Keratinocyte (primary cell): ENCODE measurements around the gene CUX1. TPM values are rescaled to one million over a fixed set of nuclear protein-coding genes. Genes with fewer than 3 reads are reported as not detected.

Source experiments
- DNase-seq: peaks from one replicate; pipeline ENCODE4 v3.0.0-alpha.2; 2011; ENCODE audit warnings: low read depth, missing footprints, low spot score
- FAIRE-seq: peaks from 2 replicates; lab custom pipeline; 2011; peaks lifted over from hg19 to GRCh38; lab: Jason Lieb, UNC
- H2AFZ ChIP-seq: 2 replicates; pipeline ENCODE4 v1.6.0; 2012; ENCODE audit warnings: low read length, control low read depth, inconsistent platforms; ENCODE audit not compliant: control insufficient read depth
- H3K27ac ChIP-seq: 2 replicates; pipeline ENCODE4 v1.5.1; 2011; ENCODE audit warnings: low read length; ENCODE audit not compliant: control insufficient read depth, insufficient read depth
- H3K27me3 ChIP-seq: 3 replicates; pipeline ENCODE4 v1.6.0; 2011; ENCODE audit warnings: low read length; ENCODE audit not compliant: control insufficient read depth, insufficient read depth; ENCODE audit errors: extremely low read depth
- H3K36me3 ChIP-seq, 2 experiments: 2 replicates in 1 of 2; 3 replicates in 1 of 2; pipeline ENCODE4 v1.5.1; 2011; ENCODE audit warnings: low read length in 2 of 2, mild to moderate bottlenecking in 1 of 2; ENCODE audit not compliant: control insufficient read depth in 2 of 2, insufficient read depth in 2 of 2; ENCODE audit errors: extremely low read depth in 1 of 2
- H3K4me1 ChIP-seq: 3 replicates; pipeline ENCODE4 v1.5.1; 2011; ENCODE audit warnings: low read length; ENCODE audit not compliant: control insufficient read depth, insufficient read depth; ENCODE audit errors: extremely low read depth
- H3K4me2 ChIP-seq: 3 replicates; pipeline ENCODE4 v1.6.0; 2011; ENCODE audit warnings: low read depth, low read length; ENCODE audit not compliant: control insufficient read depth, insufficient read depth; ENCODE audit errors: extremely low read depth
- H3K4me3 ChIP-seq, 3 experiments: fragments of 200-600 bp in 1 of 3; sonication (generic) in 1 of 3; 2 replicates in 2 of 3; 3 replicates in 1 of 3; pipeline ENCODE4 v1.5.1; 2011 to 2016; ENCODE audit warnings: low read length in 3 of 3, mild to moderate bottlenecking in 3 of 3, control low read depth in 2 of 3, inconsistent platforms in 1 of 3, low read depth in 1 of 3, mixed read lengths in 1 of 3, mixed run types in 1 of 3, moderate library complexity in 1 of 3; ENCODE audit not compliant: control insufficient read depth in 2 of 3, insufficient read depth in 2 of 3; ENCODE audit errors: extremely low read depth in 1 of 3
- H3K79me2 ChIP-seq: 2 replicates; pipeline ENCODE4 v1.6.0; 2012; ENCODE audit warnings: low read length; ENCODE audit not compliant: control insufficient read depth, insufficient read depth
- H3K9ac ChIP-seq: 3 replicates; pipeline ENCODE4 v1.6.0; 2011; ENCODE audit warnings: low read length; ENCODE audit not compliant: control insufficient read depth, insufficient read depth; ENCODE audit errors: extremely low read depth
- H3K9me1 ChIP-seq: 3 replicates; pipeline ENCODE4 v1.6.0; 2011; ENCODE audit warnings: low read length; ENCODE audit not compliant: control insufficient read depth, insufficient read depth; ENCODE audit errors: extremely low read depth
- H3K9me3 ChIP-seq: 2 replicates; pipeline ENCODE4 v1.5.1; 2012; ENCODE audit warnings: low read depth, low read length; ENCODE audit not compliant: control insufficient read depth
- H4K20me1 ChIP-seq: 3 replicates; pipeline ENCODE4 v1.6.0; 2011; ENCODE audit warnings: low read length; ENCODE audit not compliant: control insufficient read depth, insufficient read depth; ENCODE audit errors: extremely low read depth
- EZH2 ChIP-seq: IDR thresholded peaks from one replicate; pipeline ENCODE4 v1.6.1; 2012; ENCODE audit warnings: inconsistent platforms, mild to moderate bottlenecking, low read length, moderate library complexity
- dilution Hi-C: fragments of 300-500 bp; cut with MboI; formaldehyde crosslinking; loops from one replicate; pipeline ENCODE4 v1.7.0; 2020; ENCODE audit warnings: low sequenced_read_pairs; ENCODE audit not compliant: extremely low pct_ligation_motif_present
- polyA plus RNA-seq, 5 experiments: library from polyadenylated mRNA; depleted of rRNA in 3 of 5; stranded (reverse) in 3 of 5; stranded (forward) in 1 of 5; unstranded in 1 of 5; fragments of >200 nt; gene quantifications; 1 replicate in 1 of 5; 2 replicates in 3 of 5; 3 replicates in 1 of 5; pipeline versions ENCODE4 v1.2.1 to v1.2.3, GENCODE V29; 2011 to 2012; ENCODE audit warnings: missing spikeins in 2 of 5, low read depth in 1 of 5, low replicate concordance in 1 of 5
- TF ChIP-seq, protein P1 (sequence below), 3 experiments: IDR thresholded peaks in 1 of 3; conservative IDR thresholded peaks in 1 of 3; optimal IDR thresholded peaks in 1 of 3; 2 replicates in 2 of 3; 3 replicates in 1 of 3; pipeline versions ENCODE3 to v1.5.1; 2011; ENCODE audit warnings: low read length in 3 of 3, mild to moderate bottlenecking in 3 of 3, moderate library complexity in 2 of 3, control low read depth in 1 of 3, inconsistent platforms in 1 of 3; ENCODE audit not compliant: insufficient read depth in 2 of 3; ENCODE audit errors: extremely low read depth in 1 of 3

Gene CUX1
- polyA plus RNA-seq, 1 donor (not counting 4 experiments of a cell fraction or from before 2014, with no cell fraction given): 18.3 TPM

DNA sequence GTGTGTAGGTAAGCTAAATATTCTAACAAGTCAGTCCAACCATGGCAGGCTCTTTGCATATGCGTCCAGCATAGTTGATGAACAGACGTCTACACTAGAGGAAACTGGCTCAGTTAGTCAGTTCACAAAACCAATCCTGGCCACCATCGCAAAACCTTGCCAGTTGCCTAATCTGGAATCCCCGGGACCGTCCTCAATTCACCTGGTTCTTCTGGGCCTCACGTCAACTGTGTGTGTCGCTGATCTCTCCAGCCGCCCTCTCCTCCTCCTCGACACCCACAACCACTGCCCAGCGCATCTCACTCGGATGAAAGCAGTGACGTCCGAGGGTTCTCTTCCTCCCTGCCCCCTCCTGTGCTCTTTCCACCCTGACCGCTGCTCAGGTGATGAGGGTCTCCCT lies 251.4 kb downstream of the CUX1 start:
- peaks cover 12% of the 10 kb centered on the region for H3K4me1 ChIP-seq
- H3K4me2 ChIP-seq: no peak overlapping the region
- no peak for FAIRE-seq
- peaks cover 0 to 7% of the 10 kb centered on the region in 2 experiments for H3K36me3 ChIP-seq
- no peak overlapping the region for H3K9ac ChIP-seq
- H3K4me3 ChIP-seq: no peak overlapping the region
- no peak for DNase-seq
- H3K27ac ChIP-seq: no peak overlapping the region
- H4K20me1 ChIP-seq: no peaks in the 10 kb centered on the region
- H3K79me2 ChIP-seq: no peaks in the 10 kb centered on the region
- H3K27me3 ChIP-seq: no peaks in the 10 kb centered on the region
- no peak overlapping the region for H2AFZ ChIP-seq
- peaks cover 2% of the 10 kb centered on the region for H3K9me1 ChIP-seq
- no peaks in the 10 kb centered on the region for H3K9me3 ChIP-seq
- TF ChIP-seq, protein P1, sequence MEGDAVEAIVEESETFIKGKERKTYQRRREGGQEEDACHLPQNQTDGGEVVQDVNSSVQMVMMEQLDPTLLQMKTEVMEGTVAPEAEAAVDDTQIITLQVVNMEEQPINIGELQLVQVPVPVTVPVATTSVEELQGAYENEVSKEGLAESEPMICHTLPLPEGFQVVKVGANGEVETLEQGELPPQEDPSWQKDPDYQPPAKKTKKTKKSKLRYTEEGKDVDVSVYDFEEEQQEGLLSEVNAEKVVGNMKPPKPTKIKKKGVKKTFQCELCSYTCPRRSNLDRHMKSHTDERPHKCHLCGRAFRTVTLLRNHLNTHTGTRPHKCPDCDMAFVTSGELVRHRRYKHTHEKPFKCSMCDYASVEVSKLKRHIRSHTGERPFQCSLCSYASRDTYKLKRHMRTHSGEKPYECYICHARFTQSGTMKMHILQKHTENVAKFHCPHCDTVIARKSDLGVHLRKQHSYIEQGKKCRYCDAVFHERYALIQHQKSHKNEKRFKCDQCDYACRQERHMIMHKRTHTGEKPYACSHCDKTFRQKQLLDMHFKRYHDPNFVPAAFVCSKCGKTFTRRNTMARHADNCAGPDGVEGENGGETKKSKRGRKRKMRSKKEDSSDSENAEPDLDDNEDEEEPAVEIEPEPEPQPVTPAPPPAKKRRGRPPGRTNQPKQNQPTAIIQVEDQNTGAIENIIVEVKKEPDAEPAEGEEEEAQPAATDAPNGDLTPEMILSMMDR (optimal IDR thresholded peaks at IDR 0.05 in 1 of 3, IDR thresholded peaks at IDR 0.05 in 1 of 3, conservative IDR thresholded peaks at IDR 0.05 in 1 of 3; ENCODE audit: extremely low read depth in 1 of 3, insufficient read depth in 2 of 3, low read length in 3 of 3): no peak
- TF ChIP-seq EZH2: no peak
- dilution Hi-C loops: no loop called here

- DNase-seq (no peak), FAIRE-seq (no peak)
- Histone ChIP-seq H3K79me2 (no peaks in the 10 kb centered on the region), H3K4me1 (no peaks in the 10 kb centered on the region), H3K4me3 (no peak overlapping the region), H3K9ac (no peak overlapping the region), H3K27ac (no peak overlapping the region), H4K20me1 (no peaks in the 10 kb centered on the region), H3K9me3 (no peaks in the 10 kb centered on the region), H3K4me2 (no peak overlapping the region), H3K36me3 (peaks cover 0 to 7% of the 10 kb centered on the region in 2 experiments), H2AFZ (no peak overlapping the region), H3K9me1 (no peaks in the 10 kb centered on the region), H3K27me3 (no peaks in the 10 kb centered on the region)
- dilution Hi-C loops: no loop called here
- TF ChIP-seq, protein P1 (optimal IDR thresholded peaks at IDR 0.05 in 1 of 3, IDR thresholded peaks at IDR 0.05 in 1 of 3, conservative IDR thresholded peaks at IDR 0.05 in 1 of 3; ENCODE audit: extremely low read depth in 1 of 3, insufficient read depth in 2 of 3, low read length in 3 of 3): no peak
- TF ChIP-seq EZH2: no peak
Measured at GRCh38 chr7:102069931-102070629, 252.7 kb downstream of the CUX1 start.
